OCI-LY7 (cell line): Measurements from ENCODE around the gene KPNA4. TPM values are rescaled to one million over a fixed set of nuclear protein-coding genes. Genes with fewer than 3 reads are reported as not detected.

Experiments
- BruUV-seq: library from RNA; stranded (reverse); fragments of 400-500 nt; replicated peaks from 2 replicates; lab custom pipeline; 2021; lab: Mats Ljungman, UMichigan
- CTCF ChIA-PET: fragments of 300-600 bp; sonication (Branson Sonifier 250); formaldehyde crosslinking; loops from one replicate; lab custom pipeline; 2022; ENCODE audit warnings: antibody characterized with exemption; ENCODE audit not compliant: unreplicated experiment; lab: Charles Lee
- POLR2A ChIA-PET: fragments of 300-600 bp; sonication (Branson Sonifier 250); formaldehyde crosslinking; loops from one replicate; lab custom pipeline; 2022; ENCODE audit warnings: antibody characterized with exemption; lab: Charles Lee
- DNase-seq: peaks from one replicate; pipeline ENCODE4 v3.0.0-alpha.2; 2015; ENCODE audit warnings: low spot score
- H2AFZ ChIP-seq: fragments of 200-600 bp; sonication (generic), shearing (Covaris generic); 2 replicates; pipeline ENCODE4 v1.6.1; 2014; ENCODE audit warnings: mild to moderate bottlenecking, antibody characterized with exemption, low read length, moderate library complexity
- H3K27ac ChIP-seq: fragments of 200-600 bp; sonication (generic); 2 replicates; pipeline ENCODE4 v1.5.1; 2014; ENCODE audit warnings: mixed run types, low read depth, mild to moderate bottlenecking, moderate library complexity, low read length, inconsistent platforms; ENCODE audit not compliant: poor library complexity, severe bottlenecking
- H3K36me3 ChIP-seq: fragments of 200-600 bp; sonication (generic); 2 replicates; pipeline ENCODE4 v1.6.1; 2014; ENCODE audit warnings: mild to moderate bottlenecking, antibody characterized with exemption, low read length, moderate library complexity, mixed read lengths; ENCODE audit not compliant: insufficient read depth
- H3K4me1 ChIP-seq: fragments of 200-600 bp; sonication (generic); 2 replicates; pipeline ENCODE4 v1.5.1; 2014; ENCODE audit warnings: mild to moderate bottlenecking, low read length; ENCODE audit not compliant: insufficient read depth, poor library complexity, severe bottlenecking
- H3K4me2 ChIP-seq: fragments of 200-600 bp; sonication (generic); 2 replicates; pipeline ENCODE4 v1.6.1; 2014; ENCODE audit warnings: mild to moderate bottlenecking, low read length
- H3K4me3 ChIP-seq: fragments of 200-600 bp; sonication (generic); 2 replicates; pipeline ENCODE4 v1.5.1; 2014; ENCODE audit warnings: mild to moderate bottlenecking, low read depth, low read length; ENCODE audit not compliant: poor library complexity, severe bottlenecking
- H3K79me2 ChIP-seq: fragments of 200-600 bp; sonication (generic); 2 replicates; pipeline ENCODE4 v1.6.1; 2016; ENCODE audit warnings: low read depth, mild to moderate bottlenecking, low read length, moderate library complexity, mixed read lengths; ENCODE audit not compliant: insufficient read depth
- H3K9me2 ChIP-seq: fragments of 200-600 bp; sonication (generic); 2 replicates; pipeline ENCODE4 v1.6.1; 2016; ENCODE audit warnings: mild to moderate bottlenecking, low read length, mixed read lengths; ENCODE audit not compliant: insufficient read depth
- H3K9me3 ChIP-seq: fragments of 200-600 bp; sonication (generic); 2 replicates; pipeline ENCODE4 v1.6.1; 2014; ENCODE audit warnings: mild to moderate bottlenecking, mixed run types, low read length, mixed read lengths
- H4K20me1 ChIP-seq: fragments of 200-600 bp; sonication (generic); 2 replicates; pipeline ENCODE4 v1.6.1; 2014; ENCODE audit warnings: mild to moderate bottlenecking, antibody characterized with exemption, low read length, moderate library complexity, mixed read lengths; ENCODE audit not compliant: insufficient read depth
- EZH2phosphoT487 ChIP-seq: fragments of 200-600 bp; sonication (generic); IDR thresholded peaks from 2 replicates; pipeline ENCODE4 v1.6.1; 2018; ENCODE audit warnings: low read depth, borderline replicate concordance, mild to moderate bottlenecking, mixed run types, antibody characterized with exemption, low read length, moderate library complexity, mixed read lengths
- intact Hi-C: fragments of 100-400 bp; cut with micrococcal nuclease; formaldehyde crosslinking; loops from one replicate; pipeline ENCODE4 v1.10.0; 2022; ENCODE audit not compliant: unreplicated experiment
- total RNA-seq, 2 experiments: library from RNA; depleted of rRNA in 1 of 2; stranded (reverse); fragments of >200 nt in 1 of 2; shearing (Covaris generic) in 1 of 2; gene quantifications; 2 replicates each; pipeline ENCODE4 v1.2.3, GENCODE V29; 2014 to 2022
- TF ChIP-seq, protein P1 (sequence below): fragments of 200-600 bp; sonication (generic); conservative IDR thresholded peaks from 2 replicates; pipeline ENCODE4 v1.5.1; 2014; ENCODE audit warnings: mild to moderate bottlenecking, antibody characterized with exemption, low read length, moderate library complexity, mixed read lengths

Gene KPNA4
- total RNA-seq, 2 experiments from 2014 or later: 15.7 to 46.3 TPM

DNA sequence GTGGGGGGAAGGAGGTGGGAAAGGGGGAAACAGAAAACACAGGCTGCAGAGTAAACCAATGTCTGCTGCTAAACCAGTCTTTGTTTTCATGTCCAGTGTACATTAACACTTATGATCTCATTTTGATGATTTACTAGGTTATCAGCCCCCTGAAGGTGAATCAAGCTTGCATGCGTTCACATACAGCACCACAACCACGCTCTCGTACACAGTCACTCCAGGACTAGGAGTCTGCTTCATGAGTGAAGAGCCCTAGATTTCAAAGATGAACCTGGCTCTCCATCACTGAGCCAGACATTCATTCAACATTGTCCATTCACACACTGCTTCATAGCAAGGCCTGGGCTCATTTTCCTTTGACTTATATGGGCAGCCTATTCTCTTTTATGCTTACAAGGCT lies 64.0 kb downstream of the KPNA4 start:
- Histone ChIP-seq H3K9me2 (no peaks in the 10 kb centered on the region), H3K4me1 (no peaks in the 10 kb centered on the region), H3K9me3 (no peaks in the 10 kb centered on the region), H4K20me1 (no peaks in the 10 kb centered on the region), H3K4me2 (no peak overlapping the region), H3K27ac (no peak overlapping the region), H3K4me3 (no peak overlapping the region), H3K79me2 (no peaks in the 10 kb centered on the region), H3K36me3 (peaks cover 81% of the 10 kb centered on the region), H2AFZ (no peak overlapping the region)
- DNase-seq: no peak
- TSS peak; percentile 31 for BruUV-seq
- intact Hi-C loops: no loop called here
- ChIA-PET CTCF (no interaction called here), POLR2A (interaction anchor here (0.7 kb wide), 1 partner anchor 37 kb away, joined by 3 read pairs; no protein-coding TSS in a partner anchor)
- no peak for TF ChIP-seq EZH2phosphoT487
- TF ChIP-seq, protein P1, sequence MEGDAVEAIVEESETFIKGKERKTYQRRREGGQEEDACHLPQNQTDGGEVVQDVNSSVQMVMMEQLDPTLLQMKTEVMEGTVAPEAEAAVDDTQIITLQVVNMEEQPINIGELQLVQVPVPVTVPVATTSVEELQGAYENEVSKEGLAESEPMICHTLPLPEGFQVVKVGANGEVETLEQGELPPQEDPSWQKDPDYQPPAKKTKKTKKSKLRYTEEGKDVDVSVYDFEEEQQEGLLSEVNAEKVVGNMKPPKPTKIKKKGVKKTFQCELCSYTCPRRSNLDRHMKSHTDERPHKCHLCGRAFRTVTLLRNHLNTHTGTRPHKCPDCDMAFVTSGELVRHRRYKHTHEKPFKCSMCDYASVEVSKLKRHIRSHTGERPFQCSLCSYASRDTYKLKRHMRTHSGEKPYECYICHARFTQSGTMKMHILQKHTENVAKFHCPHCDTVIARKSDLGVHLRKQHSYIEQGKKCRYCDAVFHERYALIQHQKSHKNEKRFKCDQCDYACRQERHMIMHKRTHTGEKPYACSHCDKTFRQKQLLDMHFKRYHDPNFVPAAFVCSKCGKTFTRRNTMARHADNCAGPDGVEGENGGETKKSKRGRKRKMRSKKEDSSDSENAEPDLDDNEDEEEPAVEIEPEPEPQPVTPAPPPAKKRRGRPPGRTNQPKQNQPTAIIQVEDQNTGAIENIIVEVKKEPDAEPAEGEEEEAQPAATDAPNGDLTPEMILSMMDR: no peak

DNA sequence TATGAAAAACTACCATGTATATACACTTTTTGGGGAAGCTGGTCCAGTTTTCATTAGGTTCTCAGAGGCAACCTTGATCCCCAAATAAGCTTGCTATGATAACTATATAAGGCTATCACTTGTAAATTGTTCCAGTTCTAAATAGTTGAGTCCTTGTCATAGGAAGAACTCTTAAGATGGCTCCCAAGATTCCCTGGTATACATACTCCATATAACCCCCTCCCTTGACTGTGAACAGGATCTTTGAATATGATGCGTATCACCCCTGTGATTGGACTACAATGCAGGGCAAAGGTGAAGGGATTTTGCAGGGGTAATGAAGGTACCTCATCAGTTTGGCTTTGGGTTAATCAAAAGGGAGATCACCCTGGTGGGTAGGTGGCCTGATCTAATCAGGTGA lies 67.2 kb downstream of the KPNA4 start:
- Histone ChIP-seq H3K9me3 (no peaks in the 10 kb centered on the region), H3K27ac (no peak overlapping the region), H3K36me3 (peaks cover 54% of the 10 kb centered on the region), H3K4me2 (no peak overlapping the region), H3K9me2 (no peaks in the 10 kb centered on the region), H4K20me1 (no peaks in the 10 kb centered on the region), H3K79me2 (no peaks in the 10 kb centered on the region), H2AFZ (no peak overlapping the region), H3K4me3 (no peak overlapping the region), H3K4me1 (no peaks in the 10 kb centered on the region)
- TF ChIP-seq, protein P1: no peak
- no peak for TF ChIP-seq EZH2phosphoT487
- CTCF ChIA-PET: no interaction called here
- BruUV-seq: no TSS peak
- no peak for DNase-seq
- POLR2A ChIA-PET: interaction anchor here (0.9 kb wide), 1 partner anchor 10 kb away, joined by 3 read pairs; no protein-coding TSS in a partner anchor
- intact Hi-C loops: no loop called here

DNA sequence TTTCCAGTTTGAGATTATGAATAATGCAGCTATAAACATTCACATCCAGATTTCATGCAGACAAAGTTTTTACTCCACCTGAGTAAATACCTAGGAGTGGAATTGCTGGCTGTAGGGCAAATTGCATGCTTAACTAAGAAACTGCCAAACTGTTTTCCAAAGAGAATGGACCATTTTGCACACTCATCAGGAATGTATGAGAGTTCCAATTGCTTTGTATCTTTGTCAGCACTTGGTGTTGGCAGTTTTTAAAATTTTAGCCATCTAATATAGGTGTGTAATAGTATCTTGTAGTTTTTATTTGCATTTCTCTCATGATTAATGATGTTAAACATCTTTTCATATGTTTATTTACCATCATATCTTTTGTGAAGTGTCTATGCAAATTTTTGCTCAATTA lies 75.2 kb downstream of the KPNA4 start:
- no peaks in the 10 kb centered on the region for H3K9me3 ChIP-seq
- intact Hi-C loops: no loop called here
- H3K27ac ChIP-seq: no peak overlapping the region
- H2AFZ ChIP-seq: no peak overlapping the region
- no peaks in the 10 kb centered on the region for H4K20me1 ChIP-seq
- ChIA-PET CTCF (no interaction called here), POLR2A (no interaction called here)
- no peaks in the 10 kb centered on the region for H3K9me2 ChIP-seq
- H3K4me2 ChIP-seq: no peak overlapping the region
- no peaks in the 10 kb centered on the region for H3K4me1 ChIP-seq
- H3K4me3 ChIP-seq: no peak overlapping the region
- BruUV-seq: no TSS peak
- TF ChIP-seq, protein P1: no peak
- no peak for TF ChIP-seq EZH2phosphoT487
- H3K36me3 ChIP-seq: no peaks in the 10 kb centered on the region
- H3K79me2 ChIP-seq: no peaks in the 10 kb centered on the region
- DNase-seq: no peak
